ENCODE measurements around the gene GNB5. TPM values are rescaled to one million over a fixed set of nuclear protein-coding genes. Genes with fewer than 3 reads are reported as not detected.
A peak's percentile ranks its signal among the peaks of the same experiment; 100 is the strongest.

Gene GNB5
- total RNA-seq, 1 experiment from 2014 or later, result 53.2 TPM

- DNase-seq (ENCODE audit: low read depth), result peak; percentile 81
Observed at GRCh38 chr15:52144656-52145178, 46.5 kb downstream of the GNB5 start.

DNA sequence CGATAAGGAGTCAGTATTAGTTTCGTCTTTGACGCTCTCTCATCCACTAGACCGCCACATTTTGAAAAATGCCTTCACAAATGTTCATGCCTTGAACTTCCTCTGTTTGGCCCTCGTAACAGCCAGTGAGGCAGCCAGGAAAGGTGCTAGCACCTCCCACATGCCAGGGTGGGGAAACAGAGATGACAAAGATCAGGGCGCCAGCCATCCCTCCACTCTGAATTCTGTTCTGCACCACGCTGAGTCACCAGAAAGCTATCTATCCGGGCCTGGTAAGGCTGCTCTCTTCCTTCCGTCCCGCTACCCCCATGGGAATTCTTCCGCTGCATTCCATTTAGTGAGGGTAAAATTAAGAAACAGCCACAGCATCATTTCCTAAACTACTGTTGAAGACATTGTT is 47.3 kb downstream of the GNB5 start:
- peak; percentile 98 for DNase-seq (ENCODE audit: low read depth)

GRCh38 chr15:52140646-52141045 is 50.5 kb downstream of the GNB5 start:
- DNase-seq (ENCODE audit: low read depth), result no peak

DNA sequence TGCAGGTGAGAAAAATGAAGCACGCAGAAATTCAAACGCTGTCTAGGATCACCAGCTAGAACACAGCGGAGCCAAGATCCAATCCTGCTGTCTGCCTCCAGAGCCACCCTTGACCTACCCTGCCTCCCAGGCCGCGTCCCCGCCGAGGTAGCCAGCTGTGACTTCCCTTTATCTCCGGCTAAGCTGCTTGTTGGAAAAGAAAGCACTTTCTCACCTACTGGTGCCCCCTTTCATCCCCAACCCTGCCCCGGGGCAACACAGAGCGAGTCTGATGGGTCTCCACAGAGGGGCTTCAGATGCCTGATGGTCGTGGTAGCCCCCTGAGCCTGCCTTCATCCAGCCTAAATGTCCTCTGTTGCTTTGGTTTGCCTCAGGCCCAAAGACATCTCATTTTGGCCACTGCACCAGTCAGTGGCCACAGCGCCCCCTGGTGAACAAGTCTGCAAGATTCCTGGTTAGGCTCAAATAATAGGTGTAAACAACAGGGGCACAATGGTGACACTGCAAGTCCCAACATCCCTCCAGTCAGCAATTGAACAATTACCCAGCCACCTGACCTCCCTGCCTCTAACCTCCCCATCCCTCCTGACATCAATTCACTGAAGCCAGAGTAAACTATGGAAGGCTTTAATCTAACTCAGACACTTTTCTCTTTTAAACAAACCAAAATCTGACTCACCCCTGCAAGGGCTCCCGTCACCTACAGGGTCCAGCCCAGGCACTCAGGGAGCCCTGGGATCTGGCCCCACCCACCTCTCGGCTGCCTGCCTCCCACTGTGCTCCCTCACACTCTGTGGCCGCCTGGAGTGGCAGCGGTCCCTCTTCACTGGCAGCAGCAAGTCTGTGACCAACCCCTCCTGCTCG is 51.4 kb downstream of the GNB5 start:
- DNase-seq (ENCODE audit: low read depth), result peak; percentile 69

DNA sequence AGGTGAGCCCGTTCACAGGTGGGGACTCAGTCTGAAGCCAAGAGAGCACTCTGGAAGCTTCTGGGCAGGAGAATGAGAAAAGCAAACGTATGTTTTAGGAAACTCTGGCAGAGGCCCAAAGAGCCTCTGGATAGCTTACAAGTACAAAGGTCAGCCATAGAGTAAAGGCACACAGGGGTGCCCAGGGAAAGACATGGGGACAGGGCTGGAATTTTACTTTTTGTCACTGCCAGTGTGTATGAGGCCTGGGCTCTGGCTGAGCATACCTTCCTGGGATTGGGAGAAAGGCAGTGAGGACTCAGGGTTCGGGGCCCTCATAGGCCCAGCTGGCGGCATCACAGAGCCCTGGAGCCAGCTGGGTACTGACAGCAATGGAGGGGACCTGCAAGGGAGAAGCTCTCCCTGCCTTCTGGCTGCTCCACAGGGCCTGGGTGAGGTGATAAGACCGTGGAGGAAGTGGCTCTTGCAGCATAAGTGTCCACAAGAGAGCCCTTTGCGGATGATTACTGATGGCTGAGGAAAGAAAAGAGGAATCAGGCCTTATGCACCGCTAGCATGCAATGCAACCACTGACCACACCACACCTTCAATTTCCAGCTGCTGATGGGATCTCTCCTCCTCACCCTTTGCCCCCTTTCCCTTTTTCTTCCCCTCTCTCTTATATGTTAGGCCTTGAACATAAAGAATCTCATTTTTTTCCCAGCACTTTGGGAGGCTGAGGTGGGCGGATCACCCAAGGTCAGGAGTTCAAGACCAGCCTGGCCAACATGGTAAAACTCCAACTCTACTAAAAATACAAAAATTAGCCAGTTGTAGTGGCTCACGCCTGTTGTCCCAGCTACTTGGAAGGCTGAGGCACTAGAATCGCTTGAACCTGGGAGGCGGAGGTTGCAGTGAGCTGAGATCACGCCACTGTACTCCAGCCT is 53.5 kb downstream of the GNB5 start:
- DNase-seq (ENCODE audit: low read depth), result no peak

DNA sequence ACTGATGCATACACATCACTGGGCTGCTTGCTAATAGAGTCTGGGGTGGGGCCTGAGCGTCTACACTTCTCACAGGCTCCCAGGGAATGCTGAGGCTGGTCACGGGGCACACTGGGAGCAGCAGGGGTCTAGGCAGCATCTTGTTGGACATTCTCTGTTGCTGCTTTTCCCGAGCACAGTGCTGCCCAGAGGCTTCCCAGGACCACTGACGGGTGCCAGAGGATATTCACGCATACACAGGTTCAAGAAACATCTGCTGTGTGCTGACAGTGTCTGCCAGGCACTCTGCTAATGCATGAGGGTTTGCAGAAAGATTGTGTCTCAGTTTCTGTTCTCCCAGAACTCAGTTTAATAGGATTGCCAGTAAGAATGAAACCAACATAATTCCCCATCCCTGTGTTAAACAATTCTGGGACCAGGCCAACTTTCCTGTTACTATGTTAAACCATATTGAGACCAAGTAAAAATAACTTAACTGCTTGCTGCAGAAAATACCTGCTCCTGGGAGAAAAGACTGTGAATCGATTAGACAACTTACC is 54.7 kb downstream of the GNB5 start:
- peak; percentile 59 for DNase-seq (ENCODE audit: low read depth)

DNA sequence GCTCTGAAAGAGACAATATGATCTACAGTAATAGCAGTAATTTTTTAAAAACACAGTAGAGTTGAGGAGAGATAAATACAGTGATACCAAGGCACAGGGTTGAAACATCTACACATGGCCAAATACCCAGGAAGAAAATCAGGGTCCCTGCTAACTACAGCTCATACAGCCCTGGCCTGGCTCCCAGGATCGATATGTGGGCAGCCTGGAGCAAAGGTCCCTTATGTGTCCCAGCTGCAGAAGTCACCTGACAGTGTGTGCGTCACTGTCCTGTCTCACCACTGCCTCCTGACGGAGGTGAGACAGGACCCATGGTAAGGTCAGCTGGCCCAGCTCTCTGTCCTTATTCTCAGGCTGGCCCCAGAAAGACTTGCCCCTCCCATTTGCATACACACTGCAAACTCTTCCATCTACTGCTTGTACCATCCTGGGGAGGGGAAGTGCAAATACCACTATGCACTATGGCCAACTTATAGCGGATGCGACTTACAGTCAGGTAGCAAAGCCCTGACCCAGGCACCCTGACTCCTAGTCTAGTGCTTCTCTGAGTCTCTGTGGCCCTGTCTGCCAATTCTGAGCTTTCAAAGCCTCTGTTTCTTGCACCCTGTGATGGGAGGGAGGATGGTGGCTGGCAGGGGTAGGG is 56.6 kb downstream of the GNB5 start:
- DNase-seq (ENCODE audit: low read depth), result no peak

DNA sequence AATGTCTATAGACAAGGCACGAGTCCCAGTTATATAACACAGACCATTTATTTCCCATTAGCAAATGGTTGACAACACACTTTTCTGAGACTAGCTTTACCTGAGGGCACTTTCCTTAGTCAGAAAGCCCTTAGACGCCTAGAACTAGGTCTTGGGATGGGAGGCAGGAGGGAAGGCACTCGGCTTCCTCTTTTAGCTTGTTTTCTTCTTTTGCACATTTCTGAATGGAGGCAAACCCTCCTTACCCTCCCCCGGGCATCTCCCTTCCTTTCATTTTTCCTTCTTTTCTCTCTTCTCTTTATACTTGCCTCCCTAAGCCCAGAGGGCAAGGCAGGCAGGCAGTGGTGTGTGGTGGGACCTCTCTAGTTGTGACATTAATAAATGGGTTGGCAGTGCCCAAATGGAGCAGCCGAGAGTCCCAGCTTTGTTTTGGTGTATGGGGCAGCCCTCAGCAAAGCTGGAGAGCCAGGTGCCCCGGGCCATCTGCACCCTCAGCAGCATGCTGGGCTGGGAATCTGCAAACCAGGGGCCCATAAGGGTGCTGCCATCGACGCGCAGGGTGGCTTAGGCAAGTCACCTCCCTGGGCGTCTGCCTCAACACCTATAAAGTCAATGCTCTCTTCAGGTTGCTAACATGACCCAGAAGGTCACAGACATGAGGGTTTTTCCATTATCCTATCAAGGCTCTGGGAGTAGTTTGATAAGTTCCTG is 57.5 kb downstream of the GNB5 start:
- DNase-seq (ENCODE audit: low read depth), result no peak

DNA sequence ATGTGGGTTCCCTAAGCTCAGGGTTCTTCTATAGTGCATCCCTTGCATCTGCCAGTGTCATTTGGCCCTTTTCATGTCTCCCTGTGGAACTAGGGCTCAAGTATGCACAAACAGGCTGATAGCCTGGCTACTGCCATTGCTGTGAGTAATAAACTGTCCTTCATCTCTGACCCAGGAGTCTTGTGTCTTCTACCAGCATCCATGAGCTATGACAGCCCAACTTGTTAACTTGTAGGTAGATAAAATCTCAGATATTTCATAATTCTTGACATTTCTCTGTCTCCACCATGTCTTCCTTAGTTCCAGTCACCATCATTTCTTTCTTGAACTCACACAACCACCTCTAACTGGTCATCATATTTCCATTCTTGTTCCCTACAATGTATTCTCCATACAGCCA is 59.1 kb downstream of the GNB5 start:
- no peak for DNase-seq (ENCODE audit: low read depth)

- DNase-seq (ENCODE audit: low read depth), result no peak
Observed at GRCh38 chr15:52128568-52128967, 62.6 kb downstream of the GNB5 start.

- peak; percentile 40 for DNase-seq (ENCODE audit: low read depth)
Observed at GRCh38 chr15:52124270-52124880, 66.8 kb downstream of the GNB5 start.

DNA sequence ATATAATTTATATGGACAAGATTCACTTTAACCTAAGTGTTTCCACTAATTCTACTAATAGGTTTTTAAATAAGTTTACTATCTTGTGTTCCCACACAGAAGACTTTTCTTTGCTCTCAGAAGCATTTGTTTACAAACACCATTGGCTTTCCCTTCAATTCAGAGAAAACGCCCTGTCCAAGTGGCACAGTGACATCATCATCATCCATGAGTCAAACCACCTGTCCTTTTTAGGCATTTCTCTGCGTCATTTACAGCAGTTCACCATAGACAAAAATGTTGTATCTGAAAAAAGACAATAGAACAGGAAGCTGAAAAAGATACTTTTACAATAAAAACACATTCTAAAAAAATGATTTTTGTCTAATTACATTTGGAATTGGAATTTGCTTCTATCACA is 69.3 kb downstream of the GNB5 start:
- no peak for DNase-seq (ENCODE audit: low read depth)

DNA sequence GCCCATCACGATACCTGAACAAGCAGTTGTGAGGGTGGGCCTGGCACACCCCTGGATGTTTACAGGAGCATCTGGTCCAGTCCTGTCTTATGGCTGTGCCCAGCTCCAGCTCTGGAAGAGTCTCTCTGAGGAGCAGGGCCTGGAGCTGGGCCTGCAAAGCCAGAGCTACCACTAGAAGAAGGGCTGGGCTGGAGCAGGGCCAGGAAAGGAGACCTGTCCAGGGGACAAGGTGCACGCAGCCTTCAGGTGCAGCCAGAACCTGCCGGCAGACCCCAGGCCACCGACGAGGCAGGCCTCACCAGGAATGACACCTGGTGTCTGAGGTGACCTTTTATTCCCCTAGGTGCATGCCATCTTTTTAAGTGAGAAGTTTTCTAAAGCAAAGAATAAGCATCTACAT is 70.2 kb downstream of the GNB5 start:
- DNase-seq (ENCODE audit: low read depth), result no peak

DNA sequence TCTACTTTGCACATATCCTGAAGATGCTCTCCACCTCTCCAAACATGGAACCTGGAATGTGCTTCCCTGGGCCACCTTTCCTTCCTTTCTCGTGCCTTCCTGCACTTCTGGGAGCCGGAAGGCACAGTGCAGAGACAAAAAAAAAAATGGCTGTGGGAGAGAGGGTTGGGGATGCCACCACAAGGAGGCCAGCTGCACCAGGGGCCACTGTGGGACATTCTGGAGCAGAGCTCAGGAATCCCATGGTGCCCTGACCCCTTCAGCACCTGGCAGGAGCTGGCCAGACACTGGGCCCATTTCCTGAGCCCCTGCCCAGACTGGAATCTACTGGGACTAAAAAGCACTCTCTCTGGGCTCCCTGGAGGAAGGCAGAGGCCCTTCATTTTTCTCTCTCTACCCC is 70.7 kb downstream of the GNB5 start:
- DNase-seq (ENCODE audit: low read depth), result no peak

- DNase-seq (ENCODE audit: low read depth), result no peak
Observed at GRCh38 chr15:52118969-52119749, 72.0 kb downstream of the GNB5 start.

DNA sequence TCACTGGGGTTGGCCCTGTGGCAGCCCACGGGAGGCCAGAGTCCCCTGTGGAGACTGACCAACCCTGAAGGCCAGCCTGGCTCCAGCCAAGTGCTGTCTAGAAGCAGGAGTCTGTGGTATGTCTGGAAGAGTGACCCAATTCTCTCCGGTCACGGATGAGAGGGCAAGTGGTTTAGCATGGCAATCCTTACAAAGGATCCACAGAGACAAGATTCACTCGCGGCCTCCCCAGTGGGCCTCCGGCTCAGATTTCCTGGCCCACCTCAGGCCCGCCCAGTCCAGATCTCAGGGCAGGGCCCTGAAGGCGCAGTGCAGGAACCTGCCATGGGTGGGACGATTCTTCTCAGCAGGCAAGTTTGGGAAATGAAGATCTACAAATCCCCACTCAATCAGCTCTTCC is 73.6 kb downstream of the GNB5 start:
- DNase-seq (ENCODE audit: low read depth), result no peak

DNA sequence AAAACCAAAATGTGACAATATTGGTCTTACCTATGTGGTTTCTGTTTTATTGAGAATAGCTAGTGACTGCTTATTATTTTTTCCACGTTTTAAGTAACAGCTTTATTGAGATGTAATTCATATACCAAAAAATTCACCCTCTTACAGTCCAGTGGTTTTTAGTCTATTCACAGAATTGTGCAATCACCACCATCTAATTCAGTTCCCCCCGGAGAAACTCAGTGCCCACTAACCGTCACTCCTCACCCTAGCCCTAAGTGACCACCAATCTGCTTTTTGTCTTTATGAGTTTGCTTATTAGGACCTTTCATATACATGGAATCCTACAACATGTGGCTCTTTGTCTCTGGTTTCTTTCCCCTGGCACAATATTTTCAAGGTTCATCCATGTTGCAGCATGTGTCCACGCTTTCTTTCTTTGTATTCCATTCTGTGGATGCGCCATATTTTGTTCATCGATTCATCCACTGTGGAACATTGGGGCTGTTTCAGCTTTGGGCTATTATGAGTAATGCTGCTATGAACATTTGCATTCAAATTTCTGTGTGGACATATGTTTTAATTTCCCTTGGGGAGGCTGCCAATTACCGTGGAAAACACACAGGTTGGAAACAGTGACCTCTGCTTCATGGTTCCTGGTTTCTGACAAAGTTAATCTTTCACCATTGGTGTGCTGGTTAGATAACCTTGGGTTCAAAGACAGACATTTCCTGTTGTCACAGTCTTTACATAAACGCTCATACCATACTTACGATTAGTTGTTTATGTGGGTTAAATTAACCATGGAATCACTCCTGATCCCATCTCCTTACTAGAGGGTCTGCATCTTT is 75.4 kb downstream of the GNB5 start:
- peak; percentile 42 for DNase-seq (ENCODE audit: low read depth)

DNA sequence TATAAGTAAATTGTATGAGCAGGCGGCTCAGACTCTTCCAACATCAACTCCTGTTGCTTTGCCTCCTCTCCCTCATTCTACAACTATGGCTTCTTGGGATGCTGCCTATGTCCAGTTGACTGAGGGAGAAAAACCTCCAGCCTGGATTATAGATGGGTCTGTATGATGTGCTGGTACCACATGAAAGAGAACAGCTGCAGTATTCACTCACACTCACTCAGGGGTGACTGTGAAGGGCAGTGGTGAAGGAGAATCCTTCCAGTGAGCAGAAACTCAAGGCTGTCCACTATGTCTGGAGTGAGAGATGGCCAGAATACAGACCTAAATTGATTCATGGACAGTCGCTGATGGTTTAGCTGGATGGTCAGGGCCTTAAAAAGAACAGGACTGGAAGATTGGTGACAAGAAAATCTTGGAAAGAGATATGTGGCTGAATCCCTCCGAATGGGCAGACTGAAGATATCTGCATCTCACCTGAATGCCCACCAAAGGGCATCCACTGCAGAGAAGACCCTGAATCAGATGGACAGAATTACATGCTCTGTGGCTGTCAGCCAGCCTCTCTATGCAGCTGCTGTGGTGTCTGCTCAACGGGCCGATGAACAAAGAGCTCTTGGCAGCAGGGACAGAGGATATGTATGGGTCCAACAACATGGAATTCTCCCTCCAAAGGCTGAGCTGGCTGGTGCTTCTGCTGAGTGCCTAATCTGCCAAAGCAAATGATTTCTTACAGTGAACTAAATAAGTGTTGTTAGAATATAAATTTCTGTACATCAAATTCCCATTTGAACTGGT is 76.7 kb downstream of the GNB5 start:
- no peak for DNase-seq (ENCODE audit: low read depth)

Measured in RPMI7951 (cell line).